ENCODE measurements around the gene LAMA2.

Gene LAMA2

DNA sequence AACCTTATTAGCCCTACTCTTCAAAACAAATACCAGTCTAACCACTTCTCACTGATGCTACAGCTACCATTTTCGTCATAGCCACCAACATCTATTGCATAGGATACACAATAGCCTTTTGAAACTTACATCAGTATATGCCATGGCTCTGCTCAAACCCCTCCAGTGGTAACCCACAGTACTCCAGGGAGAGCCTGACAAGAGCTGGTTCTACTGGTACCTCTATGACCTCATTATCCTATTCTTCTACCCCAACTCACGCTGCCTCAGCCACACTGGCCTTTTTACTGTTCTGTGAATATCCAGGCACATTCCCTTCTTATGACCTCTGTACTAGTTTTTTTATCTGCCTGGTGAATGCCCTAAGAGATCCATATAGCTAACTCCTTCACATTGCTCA is 669.5 kb downstream of the LAMA2 start:
- no peak for DNase-seq

GRCh38 chr6:129555206-129555832 is 672.4 kb downstream of the LAMA2 start:
- DNase-seq, result no peak

DNA sequence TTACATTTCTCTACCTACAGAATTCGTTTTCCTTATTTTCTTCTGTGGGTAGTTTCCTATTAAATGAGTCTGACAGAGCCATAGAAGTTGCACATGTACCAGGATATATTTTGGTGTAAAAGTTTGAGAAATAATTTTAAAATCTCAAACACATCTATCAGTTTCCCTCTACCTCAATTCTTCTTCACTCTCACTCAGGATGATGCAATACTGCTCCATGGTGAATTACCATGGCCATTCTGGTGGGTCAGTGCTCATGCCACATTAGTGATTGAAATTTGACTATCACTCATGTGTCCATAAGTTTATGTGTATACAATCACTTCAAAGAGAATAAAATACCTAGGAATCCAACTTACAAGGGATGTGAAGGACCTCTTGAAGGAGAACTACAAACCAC is 675.3 kb downstream of the LAMA2 start:
- DNase-seq, result no peak

GRCh38 chr6:129565366-129565765 is 682.4 kb downstream of the LAMA2 start:
- no peak for DNase-seq

GRCh38 chr6:129565811-129566210 is 682.9 kb downstream of the LAMA2 start:
- DNase-seq, result no peak
